ENCODE data around the gene LRCH3. TPM values are rescaled to one million over a fixed set of nuclear protein-coding genes. Genes with fewer than 3 reads are reported as not detected.

LRCH3 gene
- total and polyA plus RNA-seq, 2 of the 13 experiments (the other 11 are each of a cell fraction or from before 2014, with no cell fraction given): 25.5 to 103 TPM

- TF ChIP-seq NFAT5 (CRISPR knock-in tag; IDR thresholded peaks at IDR 0.05): 0 out of 2 replicates have a peak, but pooled peaks have one; percentile 58
- TF ChIP-seq, protein P1, sequence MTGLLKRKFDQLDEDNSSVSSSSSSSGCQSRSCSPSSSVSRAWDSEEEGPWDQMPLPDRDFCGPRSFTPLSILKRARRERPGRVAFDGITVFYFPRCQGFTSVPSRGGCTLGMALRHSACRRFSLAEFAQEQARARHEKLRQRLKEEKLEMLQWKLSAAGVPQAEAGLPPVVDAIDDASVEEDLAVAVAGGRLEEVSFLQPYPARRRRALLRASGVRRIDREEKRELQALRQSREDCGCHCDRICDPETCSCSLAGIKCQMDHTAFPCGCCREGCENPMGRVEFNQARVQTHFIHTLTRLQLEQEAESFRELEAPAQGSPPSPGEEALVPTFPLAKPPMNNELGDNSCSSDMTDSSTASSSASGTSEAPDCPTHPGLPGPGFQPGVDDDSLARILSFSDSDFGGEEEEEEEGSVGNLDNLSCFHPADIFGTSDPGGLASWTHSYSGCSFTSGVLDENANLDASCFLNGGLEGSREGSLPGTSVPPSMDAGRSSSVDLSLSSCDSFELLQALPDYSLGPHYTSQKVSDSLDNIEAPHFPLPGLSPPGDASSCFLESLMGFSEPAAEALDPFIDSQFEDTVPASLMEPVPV (CRISPR knock-in tag; IDR thresholded peaks at IDR 0.05): peak; percentile 35; the same call in 1 of the 2 replicates
- TF ChIP-seq HMGXB4 (CRISPR knock-in tag; IDR thresholded peaks at IDR 0.05; ENCODE audit: borderline replicate concordance in 1 of 2, low read depth in 1 of 2): peak in 1 of 2 experiments; percentile 77; a peak in 2 of 4 replicates
- TF ChIP-seq KMT2B (CRISPR knock-in tag; IDR thresholded peaks at IDR 0.05): 0 out of 2 replicates have a peak, but pooled peaks have one; percentile 1
- no peak for TF ChIP-seq ARID5B (CRISPR knock-in tag; IDR thresholded peaks at IDR 0.05)
- TF ChIP-seq NFIB (CRISPR knock-in tag; IDR thresholded peaks at IDR 0.05; ENCODE audit: borderline replicate concordance): no peak
- peak; percentile 77 for TF ChIP-seq SPEN (CRISPR knock-in tag; IDR thresholded peaks at IDR 0.05; ENCODE audit: low read depth)
- TF ChIP-seq ISL2 (CRISPR knock-in tag; IDR thresholded peaks at IDR 0.05): no peak
- no peak for TF ChIP-seq ZNF75D (CRISPR knock-in tag; IDR thresholded peaks at IDR 0.05; ENCODE audit: borderline replicate concordance)
- TF ChIP-seq, protein P2, sequence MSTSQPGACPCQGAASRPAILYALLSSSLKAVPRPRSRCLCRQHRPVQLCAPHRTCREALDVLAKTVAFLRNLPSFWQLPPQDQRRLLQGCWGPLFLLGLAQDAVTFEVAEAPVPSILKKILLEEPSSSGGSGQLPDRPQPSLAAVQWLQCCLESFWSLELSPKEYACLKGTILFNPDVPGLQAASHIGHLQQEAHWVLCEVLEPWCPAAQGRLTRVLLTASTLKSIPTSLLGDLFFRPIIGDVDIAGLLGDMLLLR (CRISPR knock-in tag; IDR thresholded peaks at IDR 0.05): 0 out of 2 replicates have a peak, but pooled peaks have one; percentile 2
- no peak for TF ChIP-seq ZC3H4 (CRISPR knock-in tag; IDR thresholded peaks at IDR 0.05; ENCODE audit: borderline replicate concordance)
- peak; percentile 83; the same call in 1 of the 2 replicates for TF ChIP-seq ZNF891 (CRISPR knock-in tag; IDR thresholded peaks at IDR 0.05)
- TF ChIP-seq TCF12 (IDR thresholded peaks at IDR 0.05): no peak
- TF ChIP-seq TCF12 (CRISPR knock-in tag; IDR thresholded peaks at IDR 0.05): peak; percentile 66; the same call in 1 of the 2 replicates
Observed at GRCh38 chr3:197749601-197750395, 41.3 kb upstream of the LRCH3 start, which contains the start of gene FYTTD1 (continued).
